Neural crest cell (in vitro differentiated cells): Measurements from ENCODE around the gene SRGAP3. TPM values are rescaled to one million over a fixed set of nuclear protein-coding genes. Genes with fewer than 3 reads are reported as not detected.

Experiments used
- DNase-seq: peaks from one replicate; pipeline ENCODE4 v3.0.0; 2021; ENCODE audit warnings: low read depth, mixed read lengths, low spot score
- H3K27ac Mint-ChIP-seq: one replicate; pipeline ENCODE4 v1.8.0; 2021; ENCODE audit warnings: mild to moderate bottlenecking, mixed read lengths; ENCODE audit not compliant: unreplicated experiment
- H3K27me3 Mint-ChIP-seq: 2 replicates; pipeline ENCODE4 v1.8.0; 2021; ENCODE audit warnings: low read depth, mild to moderate bottlenecking, mixed read lengths
- H3K36me3 Mint-ChIP-seq: 2 replicates; pipeline ENCODE4 v1.8.0; 2021; ENCODE audit warnings: low read depth, mild to moderate bottlenecking, mixed read lengths
- H3K4me1 Mint-ChIP-seq: 2 replicates; pipeline ENCODE4 v1.8.0; 2021; ENCODE audit warnings: mixed read lengths
- H3K4me3 Mint-ChIP-seq: one replicate; pipeline ENCODE4 v1.8.0; 2021; ENCODE audit warnings: mild to moderate bottlenecking, mixed read lengths
- H3K9me3 Mint-ChIP-seq: 2 replicates; pipeline ENCODE4 v1.8.0; 2021; ENCODE audit warnings: mixed read lengths
- total RNA-seq: library from RNA; stranded (reverse); gene quantifications from 2 replicates; pipeline ENCODE4 v1.2.1, GENCODE V29; 2021
- TF ChIP-seq, protein P1 (sequence below): fragments of 200-600 bp; sonication (generic); conservative IDR thresholded peaks from 2 replicates; pipeline ENCODE4 v1.5.0; 2021; ENCODE audit warnings: antibody characterized with exemption, mild to moderate bottlenecking

The SRGAP3 gene
- total RNA-seq, 1 donor from 2014 or later, result 58.4 TPM

DNA sequence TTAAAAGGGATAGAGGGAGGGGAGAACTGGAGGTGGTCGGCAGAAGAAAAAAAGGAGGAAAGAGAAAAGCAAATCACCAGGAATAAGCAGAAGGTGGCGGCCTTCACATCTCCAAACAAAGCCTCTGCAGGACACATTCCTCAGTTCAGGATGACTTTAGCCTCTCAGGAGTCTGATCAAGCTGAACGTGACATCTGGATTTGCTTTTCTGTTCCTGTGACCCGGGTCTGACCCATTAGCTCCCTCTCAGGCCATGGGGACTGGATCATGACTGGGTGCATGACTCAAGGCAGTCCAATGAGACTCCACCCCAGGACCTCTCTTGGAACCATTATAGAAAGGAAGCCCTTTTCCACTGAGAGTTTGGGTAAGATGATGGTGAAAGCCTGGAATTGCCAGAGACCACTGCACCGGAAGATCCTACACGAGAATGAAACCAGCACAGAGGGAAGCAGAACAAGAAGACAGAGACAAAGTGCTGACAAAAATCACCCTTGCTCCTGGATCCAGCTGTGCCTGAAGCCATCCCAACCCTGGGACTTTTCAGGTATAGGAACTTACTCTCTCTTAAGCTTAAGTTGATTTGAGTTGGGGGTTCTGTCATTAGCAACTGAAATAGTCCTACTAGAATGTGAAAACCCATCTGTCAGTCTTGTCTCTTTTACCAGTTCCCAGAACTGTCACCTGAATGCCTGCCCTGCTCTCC, 240.7 kb downstream of the SRGAP3 start:
- Mint-ChIP-seq H3K4me1 (no peaks in the 10 kb centered on the region), H3K9me3 (no peaks in the 10 kb centered on the region), H3K27ac (peak overlapping the region; percentile 73), H3K36me3 (peaks cover 47% of the 10 kb centered on the region), H3K27me3 (no peaks in the 10 kb centered on the region), H3K4me3 (no peak overlapping the region)
- TF ChIP-seq, protein P1, sequence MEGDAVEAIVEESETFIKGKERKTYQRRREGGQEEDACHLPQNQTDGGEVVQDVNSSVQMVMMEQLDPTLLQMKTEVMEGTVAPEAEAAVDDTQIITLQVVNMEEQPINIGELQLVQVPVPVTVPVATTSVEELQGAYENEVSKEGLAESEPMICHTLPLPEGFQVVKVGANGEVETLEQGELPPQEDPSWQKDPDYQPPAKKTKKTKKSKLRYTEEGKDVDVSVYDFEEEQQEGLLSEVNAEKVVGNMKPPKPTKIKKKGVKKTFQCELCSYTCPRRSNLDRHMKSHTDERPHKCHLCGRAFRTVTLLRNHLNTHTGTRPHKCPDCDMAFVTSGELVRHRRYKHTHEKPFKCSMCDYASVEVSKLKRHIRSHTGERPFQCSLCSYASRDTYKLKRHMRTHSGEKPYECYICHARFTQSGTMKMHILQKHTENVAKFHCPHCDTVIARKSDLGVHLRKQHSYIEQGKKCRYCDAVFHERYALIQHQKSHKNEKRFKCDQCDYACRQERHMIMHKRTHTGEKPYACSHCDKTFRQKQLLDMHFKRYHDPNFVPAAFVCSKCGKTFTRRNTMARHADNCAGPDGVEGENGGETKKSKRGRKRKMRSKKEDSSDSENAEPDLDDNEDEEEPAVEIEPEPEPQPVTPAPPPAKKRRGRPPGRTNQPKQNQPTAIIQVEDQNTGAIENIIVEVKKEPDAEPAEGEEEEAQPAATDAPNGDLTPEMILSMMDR, result no peak
- no peak for DNase-seq

DNA sequence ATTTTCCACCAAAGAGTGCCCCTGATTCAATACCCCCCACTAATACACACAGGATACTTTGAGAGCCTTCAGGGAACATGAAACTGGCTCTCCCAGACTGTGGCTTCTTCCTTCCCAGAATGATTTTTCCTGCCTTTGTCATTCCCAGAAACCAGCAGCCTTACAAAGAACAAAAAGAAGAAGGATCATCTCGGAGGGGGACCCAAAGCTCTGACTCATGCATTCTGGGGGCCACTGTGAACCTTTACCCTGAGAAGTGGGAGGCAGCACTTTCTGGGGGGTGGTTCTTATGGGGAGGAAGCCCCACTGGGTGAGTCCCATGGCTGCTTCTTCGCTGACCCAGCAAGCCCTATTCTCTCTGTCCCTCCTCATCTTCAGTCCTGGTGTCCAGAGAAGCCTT, 241.5 kb downstream of the SRGAP3 start:
- no peaks in the 10 kb centered on the region for H3K27me3 Mint-ChIP-seq
- TF ChIP-seq, protein P1, result no peak
- no peak for DNase-seq
- no peaks in the 10 kb centered on the region for H3K4me1 Mint-ChIP-seq
- H3K27ac Mint-ChIP-seq, result peak overlapping the region; percentile 73
- H3K9me3 Mint-ChIP-seq, result no peaks in the 10 kb centered on the region
- peaks cover 42% of the 10 kb centered on the region for H3K36me3 Mint-ChIP-seq
- no peak overlapping the region for H3K4me3 Mint-ChIP-seq

DNA sequence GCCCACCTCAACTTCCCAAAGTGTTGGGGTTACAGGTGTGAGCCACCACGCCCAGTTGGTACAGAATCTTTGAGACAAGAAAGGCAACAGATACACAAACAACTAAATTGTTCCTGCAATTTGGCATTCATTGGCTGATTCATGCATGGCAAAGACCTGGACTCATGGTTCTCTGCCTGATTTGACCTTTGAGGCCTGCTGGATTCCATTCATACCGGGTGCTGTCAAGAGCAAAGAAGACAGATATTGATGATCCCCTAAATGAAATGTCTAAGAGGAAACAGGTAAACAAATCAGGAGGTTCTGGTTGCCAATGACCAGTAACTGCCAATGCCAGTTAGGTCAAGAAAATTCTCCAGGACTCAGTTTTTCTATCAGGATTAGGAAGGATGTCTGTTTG, 242.2 kb downstream of the SRGAP3 start:
- DNase-seq, result no peak
- no peaks in the 10 kb centered on the region for H3K27me3 Mint-ChIP-seq
- no peak overlapping the region for H3K27ac Mint-ChIP-seq
- no peaks in the 10 kb centered on the region for H3K9me3 Mint-ChIP-seq
- H3K36me3 Mint-ChIP-seq, result peaks cover 36% of the 10 kb centered on the region
- H3K4me3 Mint-ChIP-seq, result no peak overlapping the region
- no peaks in the 10 kb centered on the region for H3K4me1 Mint-ChIP-seq
- TF ChIP-seq, protein P1, result no peak

DNA sequence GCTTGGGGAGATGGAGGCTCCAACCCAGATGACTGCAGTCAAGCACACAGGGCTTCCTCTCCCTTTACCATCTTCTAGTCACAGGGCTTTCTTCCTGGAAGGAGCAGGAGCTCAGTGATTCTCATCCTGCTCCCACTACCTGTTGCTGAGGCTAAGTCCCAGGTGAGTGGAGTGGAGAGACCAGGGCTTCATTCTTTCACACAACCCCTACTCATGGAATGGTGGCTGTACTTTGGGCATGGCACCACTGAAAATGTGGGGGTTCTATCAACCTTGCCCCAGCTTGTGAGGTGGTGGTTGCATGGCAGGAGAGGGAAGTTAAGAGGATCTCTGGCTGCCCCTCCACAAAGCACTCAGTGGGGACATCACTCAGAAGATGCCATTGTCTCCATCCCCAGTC, 249.4 kb downstream of the SRGAP3 start:
- Mint-ChIP-seq H3K4me1 (peaks cover 11% of the 10 kb centered on the region), H3K9me3 (no peaks in the 10 kb centered on the region), H3K27ac (no peak overlapping the region), H3K27me3 (no peaks in the 10 kb centered on the region), H3K36me3 (no peaks in the 10 kb centered on the region), H3K4me3 (no peak overlapping the region)
- DNase-seq, result no peak
- TF ChIP-seq, protein P1, result no peak

DNA sequence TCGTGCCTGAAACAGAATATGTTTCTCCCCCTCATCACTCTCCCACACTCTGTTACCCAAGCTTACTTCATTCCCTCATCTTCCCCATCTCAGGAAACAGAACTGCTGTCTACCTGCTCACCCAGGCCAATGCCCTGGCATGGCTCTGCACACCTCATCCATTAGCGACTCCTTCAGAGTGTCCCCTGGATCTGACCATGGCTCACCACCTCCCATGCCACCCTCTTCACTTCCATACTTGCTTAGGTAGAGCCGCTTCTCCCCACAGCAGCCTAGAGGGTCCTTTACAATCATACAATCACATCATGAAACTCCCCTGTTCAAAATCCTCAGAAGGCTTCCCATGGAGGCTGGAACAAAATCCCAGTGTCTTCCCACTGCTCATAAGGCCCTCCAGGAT, 252.3 kb downstream of the SRGAP3 start:
- H3K27me3 Mint-ChIP-seq, result no peaks in the 10 kb centered on the region
- H3K4me3 Mint-ChIP-seq, result no peak overlapping the region
- H3K27ac Mint-ChIP-seq, result no peak overlapping the region
- TF ChIP-seq, protein P1, result no peak
- no peak for DNase-seq
- H3K9me3 Mint-ChIP-seq, result no peaks in the 10 kb centered on the region
- H3K36me3 Mint-ChIP-seq, result no peaks in the 10 kb centered on the region
- H3K4me1 Mint-ChIP-seq, result peaks cover 11% of the 10 kb centered on the region
